Fibroblast of upper back skin (primary cell): ENCODE results near the gene ERAP2.
"Not testable (repeated sequence)": the region's sequence is repeated elsewhere in the genome, so short reads cannot be mapped to it uniquely, and the experiment has no call there.

ENCODE experiments used
- DNase-seq: peaks from one replicate; pipeline ENCODE4 v3.0.0-alpha.2; 2013

The ERAP2 gene

GRCh38 chr5:96902876-96903275 is 26.6 kb downstream of the ERAP2 start:
- no peak for DNase-seq

GRCh38 chr5:96903300-96903699 is 27.0 kb downstream of the ERAP2 start:
- no peak for DNase-seq

- peak; percentile 3 for DNase-seq
Measured at GRCh38 chr5:96904054-96904931, 28.0 kb downstream of the ERAP2 start.

GRCh38 chr5:96905864-96906263 is 29.6 kb downstream of the ERAP2 start:
- no peak for DNase-seq

GRCh38 chr5:96909003-96909402 is 32.7 kb downstream of the ERAP2 start:
- DNase-seq, result no peak

GRCh38 chr5:96909435-96909834 is 33.1 kb downstream of the ERAP2 start:
- no peak for DNase-seq

GRCh38 chr5:96911139-96911538 is 34.8 kb downstream of the ERAP2 start:
- DNase-seq, result no peak

- no peak for DNase-seq
Measured at GRCh38 chr5:96913233-96913632, 36.9 kb downstream of the ERAP2 start.

- no peak for DNase-seq
Measured at GRCh38 chr5:96919754-96920197, 43.5 kb downstream of the ERAP2 start.

GRCh38 chr5:96920744-96921355 is 44.5 kb downstream of the ERAP2 start:
- no peak for DNase-seq

GRCh38 chr5:96922499-96923244 is 46.4 kb downstream of the ERAP2 start:
- no peak for DNase-seq

- DNase-seq, result no peak
Measured at GRCh38 chr5:96924016-96924443, 47.7 kb downstream of the ERAP2 start.

- DNase-seq, result no peak
Measured at GRCh38 chr5:96926276-96926675, 50.0 kb downstream of the ERAP2 start.

GRCh38 chr5:96927008-96927407 is 50.7 kb downstream of the ERAP2 start:
- DNase-seq, result peak; percentile 29

- DNase-seq, result no peak
Measured at GRCh38 chr5:96928931-96929708, 52.8 kb downstream of the ERAP2 start.

- DNase-seq, result no peak
Measured at GRCh38 chr5:96930058-96930457, 53.8 kb downstream of the ERAP2 start.

- DNase-seq, result no peak
Measured at GRCh38 chr5:96930589-96930988, 54.3 kb downstream of the ERAP2 start.

GRCh38 chr5:96931037-96931436 is 54.7 kb downstream of the ERAP2 start:
- not testable (repeated sequence) for DNase-seq

GRCh38 chr5:96931605-96932004 is 55.3 kb downstream of the ERAP2 start:
- DNase-seq, result no peak

- DNase-seq, result no peak
Measured at GRCh38 chr5:96932026-96932425, 55.7 kb downstream of the ERAP2 start.

GRCh38 chr5:96933764-96934707 is 57.7 kb downstream of the ERAP2 start:
- DNase-seq, result peak; percentile 45
